Mucosa of stomach (tissue), 1 donor: ENCODE results near the gene TTC19.

ENCODE experiments used
- H3K27me3 ChIP-seq: one replicate; pipeline ENCODE4 v1.7.0; 2013; ENCODE audit warnings: mild to moderate bottlenecking, low read length; ENCODE audit not compliant: control insufficient read depth, insufficient read depth
- H3K36me3 ChIP-seq: one replicate; pipeline ENCODE4 v1.7.0; 2013; ENCODE audit warnings: low read length; ENCODE audit not compliant: control insufficient read depth, insufficient read depth
- H3K4me1 ChIP-seq: one replicate; pipeline ENCODE4 v1.7.0; 2013; ENCODE audit warnings: mild to moderate bottlenecking, low read length; ENCODE audit not compliant: control insufficient read depth, insufficient read depth
- H3K4me3 ChIP-seq: one replicate; pipeline ENCODE4 v1.7.0; 2013; ENCODE audit warnings: low read length
- H3K9ac ChIP-seq: one replicate; pipeline ENCODE4 v1.7.0; 2013; ENCODE audit warnings: mild to moderate bottlenecking, low read length, moderate library complexity
- H3K9me3 ChIP-seq: one replicate; pipeline ENCODE4 v1.7.0; 2013; ENCODE audit warnings: mild to moderate bottlenecking, low read length, moderate library complexity; ENCODE audit not compliant: control insufficient read depth
- donor health status: Pancreatic carcinoma.

TTC19 gene, protein sequence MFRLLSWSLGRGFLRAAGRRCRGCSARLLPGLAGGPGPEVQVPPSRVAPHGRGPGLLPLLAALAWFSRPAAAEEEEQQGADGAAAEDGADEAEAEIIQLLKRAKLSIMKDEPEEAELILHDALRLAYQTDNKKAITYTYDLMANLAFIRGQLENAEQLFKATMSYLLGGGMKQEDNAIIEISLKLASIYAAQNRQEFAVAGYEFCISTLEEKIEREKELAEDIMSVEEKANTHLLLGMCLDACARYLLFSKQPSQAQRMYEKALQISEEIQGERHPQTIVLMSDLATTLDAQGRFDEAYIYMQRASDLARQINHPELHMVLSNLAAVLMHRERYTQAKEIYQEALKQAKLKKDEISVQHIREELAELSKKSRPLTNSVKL

GRCh38 chr17:15999141-15999973 lies at the start of gene TTC19, which contains the start of gene ZSWIM7:
TSS of gene TTC19 (plus strand) at chr17:15999824. CDS start at chr17:15999849, 25 bp downstream.
TSS of gene ZSWIM7 (minus strand) at chr17:15999704. CDS start at chr17:15999594, 110 bp downstream.
- peaks cover 8% of the 10 kb centered on the region for H3K4me1 ChIP-seq
- no peaks in the 10 kb centered on the region for H3K36me3 ChIP-seq
- H3K27me3 ChIP-seq = no peaks in the 10 kb centered on the region
- peak within 1 kb of the TSS; percentile 84 for H3K9ac ChIP-seq
- peak within 1 kb of the TSS; percentile 49 for H3K4me3 ChIP-seq
- no peaks in the 10 kb centered on the region for H3K9me3 ChIP-seq

DNA sequence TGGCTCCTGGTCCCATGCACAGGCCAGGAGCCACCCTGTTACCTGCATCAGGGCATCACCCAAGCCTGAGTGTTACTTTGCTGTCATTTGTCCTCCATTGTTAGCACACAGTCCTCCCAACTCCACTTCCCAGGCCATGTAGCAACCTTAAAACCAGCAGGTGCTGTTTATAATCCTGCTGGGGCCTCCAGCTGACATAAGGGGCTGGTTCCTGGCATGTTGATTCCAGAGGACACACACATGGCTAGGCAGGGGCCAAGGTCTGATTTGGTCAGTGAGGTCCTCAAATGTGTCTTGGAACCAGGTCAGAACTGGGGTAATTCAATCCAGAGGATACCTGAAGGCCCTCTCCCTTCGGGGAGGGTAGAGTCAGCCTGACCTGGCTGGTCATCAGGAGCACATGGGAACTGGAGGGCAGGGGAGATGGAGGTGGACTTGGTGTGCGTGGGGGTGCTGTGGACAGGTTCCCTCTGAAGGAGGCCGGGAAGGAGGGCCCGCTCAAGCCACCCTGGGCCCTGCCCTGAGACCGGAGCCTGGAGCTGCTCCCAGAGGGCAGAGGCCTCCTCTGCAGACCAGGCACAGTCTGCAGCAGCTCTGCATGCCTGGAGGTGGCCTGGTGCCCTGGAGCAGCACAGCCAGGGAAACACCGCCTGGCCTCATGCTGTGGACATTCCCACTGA lies 48.1 kb upstream of the TTC19 start:
- no peaks in the 10 kb centered on the region for H3K27me3 ChIP-seq
- H3K36me3 ChIP-seq = no peaks in the 10 kb centered on the region
- H3K4me3 ChIP-seq = no peak overlapping the region
- H3K9ac ChIP-seq = no peak overlapping the region
- H3K4me1 ChIP-seq = peaks cover 33% of the 10 kb centered on the region
- no peaks in the 10 kb centered on the region for H3K9me3 ChIP-seq

- Histone ChIP-seq H3K36me3 (no peaks in the 10 kb centered on the region), H3K4me1 (peaks cover 31% of the 10 kb centered on the region), H3K27me3 (no peaks in the 10 kb centered on the region), H3K4me3 (no peak overlapping the region), H3K9ac (no peak overlapping the region), H3K9me3 (no peaks in the 10 kb centered on the region)
Measured at GRCh38 chr17:15952048-15952532, 47.5 kb upstream of the TTC19 start.

DNA sequence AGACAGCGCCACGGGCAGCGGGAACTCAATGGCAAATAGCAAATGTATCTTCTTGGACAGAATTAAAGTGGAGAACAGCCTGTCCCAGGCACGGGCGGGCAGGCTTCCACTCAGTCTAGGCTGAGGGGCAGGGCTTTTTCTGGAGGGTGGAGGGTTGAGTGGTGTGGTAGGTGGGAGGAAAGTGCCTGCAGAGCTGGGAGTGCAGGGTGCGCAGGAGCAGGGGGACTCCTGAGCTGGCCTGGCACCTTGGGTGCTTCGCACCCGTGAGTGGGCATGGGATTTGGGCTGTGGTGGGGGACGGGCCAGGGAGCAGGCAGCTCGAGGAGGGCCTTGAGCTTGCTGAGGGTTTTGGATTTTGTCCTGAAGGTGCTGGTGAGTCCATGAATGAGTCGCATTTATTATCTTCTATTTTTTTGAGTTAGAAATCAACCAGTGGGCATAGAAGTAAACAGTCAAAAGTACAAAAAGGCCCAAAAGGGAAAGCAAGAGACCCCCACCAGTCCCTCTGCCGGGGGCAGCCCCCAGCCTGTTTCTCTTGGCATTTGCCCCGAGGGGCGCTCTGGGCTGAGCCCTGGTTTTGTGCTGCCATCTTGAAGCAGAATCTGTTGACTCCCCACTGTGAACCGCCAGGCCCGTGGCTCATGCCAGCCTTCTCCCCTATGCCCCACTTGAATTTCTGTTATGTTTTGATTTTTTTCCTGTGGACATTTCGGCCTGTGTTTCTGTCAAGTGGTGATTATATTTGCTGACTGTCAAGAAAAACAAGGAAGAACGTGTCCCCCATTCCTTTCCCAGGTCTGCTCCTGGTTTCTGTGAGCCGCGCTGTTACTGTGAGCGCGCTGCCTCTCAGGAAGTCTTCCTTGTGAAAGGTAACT lies 46.5 kb upstream of the TTC19 start:
- Histone ChIP-seq H3K4me3 (no peak overlapping the region), H3K9ac (no peak overlapping the region), H3K36me3 (no peaks in the 10 kb centered on the region), H3K27me3 (no peaks in the 10 kb centered on the region), H3K9me3 (no peaks in the 10 kb centered on the region), H3K4me1 (peaks cover 25% of the 10 kb centered on the region)

- H3K4me3 ChIP-seq = no peak overlapping the region
- H3K4me1 ChIP-seq = peaks cover 28% of the 10 kb centered on the region
- H3K9ac ChIP-seq = no peak overlapping the region
- H3K36me3 ChIP-seq = no peaks in the 10 kb centered on the region
- H3K9me3 ChIP-seq = no peaks in the 10 kb centered on the region
- H3K27me3 ChIP-seq = no peaks in the 10 kb centered on the region
Measured at GRCh38 chr17:15954222-15954621, 45.4 kb upstream of the TTC19 start.

- H3K9ac ChIP-seq = no peak overlapping the region
- peaks cover 34% of the 10 kb centered on the region for H3K4me1 ChIP-seq
- H3K9me3 ChIP-seq = no peaks in the 10 kb centered on the region
- no peaks in the 10 kb centered on the region for H3K27me3 ChIP-seq
- no peaks in the 10 kb centered on the region for H3K36me3 ChIP-seq
- H3K4me3 ChIP-seq = no peak overlapping the region
Measured at GRCh38 chr17:15955793-15956541, 43.7 kb upstream of the TTC19 start.

DNA sequence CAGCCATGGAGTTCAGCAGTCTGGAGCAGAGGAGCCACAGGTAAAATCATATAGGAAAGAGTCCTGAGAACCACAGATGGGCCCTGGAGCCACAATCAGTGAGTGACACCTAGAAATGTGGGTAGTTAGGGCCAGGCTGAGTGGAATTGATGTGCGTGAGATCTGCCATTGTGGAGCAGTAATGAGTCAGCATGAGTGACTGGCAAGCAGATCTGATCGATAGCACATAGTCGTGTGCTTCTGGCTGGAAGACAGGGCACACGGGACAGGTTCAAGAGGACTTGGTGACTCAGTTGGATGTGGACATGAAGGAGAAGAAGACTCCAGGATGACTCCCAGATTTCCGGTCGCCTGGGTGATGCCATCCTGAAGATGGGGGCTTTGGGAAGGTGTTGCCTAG lies 42.4 kb upstream of the TTC19 start:
- H3K4me3 ChIP-seq = no peak overlapping the region
- H3K36me3 ChIP-seq = no peaks in the 10 kb centered on the region
- peaks cover 30% of the 10 kb centered on the region for H3K4me1 ChIP-seq
- no peak overlapping the region for H3K9ac ChIP-seq
- H3K27me3 ChIP-seq = no peaks in the 10 kb centered on the region
- no peaks in the 10 kb centered on the region for H3K9me3 ChIP-seq

DNA sequence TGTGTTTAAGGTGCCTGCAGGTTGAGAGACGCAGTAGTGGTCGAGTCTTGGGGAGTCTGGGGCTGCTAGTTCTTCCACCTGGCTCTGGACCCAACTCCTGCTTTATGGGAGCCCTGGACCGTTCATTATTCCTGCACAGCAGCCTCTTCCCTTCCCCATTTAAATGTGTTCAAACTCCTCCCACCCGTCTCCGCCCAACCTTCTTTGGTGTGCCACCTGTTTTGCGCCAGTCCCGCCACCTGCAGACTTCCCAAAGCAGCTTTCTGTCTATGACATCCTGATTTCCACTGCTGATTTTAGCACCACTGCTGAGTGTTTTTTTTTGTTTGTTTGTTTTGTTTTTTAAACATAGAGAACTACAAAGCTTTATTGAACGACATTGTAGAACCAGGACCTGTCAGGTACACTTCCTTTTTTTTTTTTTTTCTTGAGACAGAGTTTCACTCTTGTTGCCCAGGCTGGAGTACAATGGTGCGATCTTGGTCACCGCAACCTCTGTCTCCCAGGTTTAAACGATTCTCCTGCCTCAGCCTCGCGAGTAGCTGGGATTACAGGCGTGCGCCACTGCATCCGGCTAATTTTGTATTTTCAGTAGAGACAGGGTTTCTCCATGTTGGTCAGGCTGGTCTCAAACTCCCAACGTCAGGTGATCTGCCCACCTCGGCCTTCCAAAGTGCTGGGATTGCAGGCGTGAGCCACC lies 41.9 kb upstream of the TTC19 start:
- Histone ChIP-seq H3K36me3 (no peaks in the 10 kb centered on the region), H3K4me1 (peaks cover 26% of the 10 kb centered on the region), H3K9me3 (no peaks in the 10 kb centered on the region), H3K9ac (no peak overlapping the region), H3K4me3 (no peak overlapping the region), H3K27me3 (no peaks in the 10 kb centered on the region)

DNA sequence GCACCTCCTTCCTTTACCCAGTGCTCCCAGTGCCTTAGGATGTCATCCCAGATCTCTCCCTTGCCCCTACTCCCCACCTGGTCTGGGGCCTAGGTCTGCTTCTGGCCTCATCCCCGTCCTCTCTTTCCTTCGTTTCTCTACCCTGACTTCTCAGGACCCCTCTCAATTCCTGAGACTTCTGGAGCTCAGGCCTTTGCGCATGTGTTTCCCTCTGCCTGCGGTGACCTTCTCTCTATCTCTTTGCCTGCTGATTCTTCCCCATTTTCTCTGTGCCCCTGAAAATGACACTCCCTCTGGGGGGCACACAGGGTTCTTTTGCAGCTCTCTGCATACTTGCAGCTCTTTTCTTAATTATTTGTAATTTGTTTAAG lies 41.2 kb upstream of the TTC19 start:
- Histone ChIP-seq H3K9ac (no peak overlapping the region), H3K27me3 (no peaks in the 10 kb centered on the region), H3K36me3 (no peaks in the 10 kb centered on the region), H3K4me1 (peaks cover 23% of the 10 kb centered on the region), H3K9me3 (no peaks in the 10 kb centered on the region), H3K4me3 (no peak overlapping the region)

DNA sequence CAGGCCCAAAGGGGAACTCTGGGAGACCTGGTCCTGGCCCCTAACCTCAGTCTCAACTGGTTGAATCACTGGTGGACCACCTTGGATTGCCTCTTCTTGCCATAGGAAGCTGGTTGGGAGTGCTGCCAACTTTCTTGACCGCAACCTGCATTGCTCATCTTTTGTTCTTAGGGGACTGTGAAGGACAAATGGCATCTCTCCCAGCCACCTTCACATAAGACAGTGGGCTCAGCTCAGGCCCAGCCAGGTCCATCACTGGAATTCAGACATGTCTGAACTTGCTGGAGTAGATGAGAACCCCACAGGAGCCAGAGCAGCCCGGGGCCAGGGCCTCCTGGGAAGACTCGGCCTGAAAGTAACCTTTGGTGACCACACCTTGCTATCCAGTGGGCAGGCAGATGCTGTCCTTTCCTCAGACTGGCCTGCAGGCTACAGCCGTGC lies 35.9 kb upstream of the TTC19 start:
- Histone ChIP-seq H3K27me3 (no peaks in the 10 kb centered on the region), H3K4me1 (peaks cover 30% of the 10 kb centered on the region), H3K4me3 (no peak overlapping the region), H3K9me3 (no peaks in the 10 kb centered on the region), H3K9ac (no peak overlapping the region), H3K36me3 (no peaks in the 10 kb centered on the region)
